Tibial artery (tissue), 4 donors: ENCODE data around the gene ZNF831.

ENCODE experiments used
- DNase-seq, 2 donors: peaks; one replicate each; pipeline ENCODE4 v3.0.0-alpha.2; 2019
- H3K27ac ChIP-seq, 2 donors: fragments of 200-600 bp; sonication (generic) in 1 of 2; 1 replicate in 1 of 2; 2 replicates in 1 of 2; pipeline ENCODE4 v1.5.1; 2018 to 2019; ENCODE audit warnings: mild to moderate bottlenecking in 1 of 2
- H3K27me3 ChIP-seq, 2 donors: fragments of 200-600 bp; sonication (generic) in 1 of 2; one replicate each; pipeline versions ENCODE4 v1.5.1 to v1.6.0; 2016 to 2019
- H3K36me3 ChIP-seq, 3 donors: fragments of 200-600 bp; sonication (generic) in 2 of 3; one replicate each; pipeline ENCODE4 v1.5.1; 2016 to 2019; ENCODE audit warnings: mild to moderate bottlenecking in 2 of 3
- H3K4me1 ChIP-seq, 4 donors: fragments of 200-600 bp; sonication (generic) in 2 of 4; 1 replicate in 3 of 4; 2 replicates in 1 of 4; pipeline ENCODE4 v1.5.1; 2016 to 2019
- H3K4me3 ChIP-seq, 2 donors: fragments of 200-600 bp; sonication (generic) in 1 of 2; 1 replicate in 1 of 2; 2 replicates in 1 of 2; pipeline ENCODE4 v1.5.1; 2018 to 2019; ENCODE audit warnings: mild to moderate bottlenecking in 2 of 2
- H3K9me3 ChIP-seq, 3 donors: fragments of 200-600 bp; sonication (generic) in 1 of 3; one replicate each; pipeline ENCODE4 v1.5.1; 2016 to 2019
- CTCF ChIP-seq, 2 experiments: fragments of 200-600 bp in 1 of 2; fragments of 450-650 bp in 1 of 2; IDR thresholded peaks; one replicate each; pipeline ENCODE4 v1.5.1; 2017 to 2019; ENCODE audit warnings: antibody characterized with exemption in 2 of 2, mild to moderate bottlenecking in 1 of 2, moderate library complexity in 1 of 2
- intact Hi-C: fragments of 100-400 bp; cut with DNase I; formaldehyde crosslinking; loops from one replicate; pipeline ENCODE4 v1.15.0; 2023; ENCODE audit warnings: low total_unique reads

Gene ZNF831

DNA sequence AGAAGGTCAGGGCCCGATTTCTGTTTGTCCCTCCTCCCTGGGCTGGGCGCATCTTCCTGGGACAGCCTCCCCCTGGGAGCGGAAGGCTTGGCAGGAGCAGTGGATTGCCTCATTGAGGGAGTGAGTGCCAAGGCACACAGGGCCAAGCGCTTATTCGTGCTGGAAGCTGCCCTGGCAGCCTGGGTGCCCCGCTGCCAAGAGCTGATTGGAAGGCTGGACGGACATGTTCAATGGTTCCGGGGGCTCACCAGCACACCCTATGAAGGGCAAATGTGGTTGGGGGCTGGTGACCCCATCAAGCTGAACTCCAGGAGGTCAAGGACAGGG, 10.3 kb upstream of the ZNF831 start:
- peak overlapping the region in 1 of 2 donors; percentile 6 for H3K4me3 ChIP-seq
- H3K4me1 ChIP-seq = peaks cover 0 to 47% (median 31%) of the 10 kb centered on the region in 4 donors
- peak; percentile 65 to 84 for DNase-seq
- H3K9me3 ChIP-seq = no peaks in the 10 kb centered on the region
- no peaks in the 10 kb centered on the region for H3K36me3 ChIP-seq
- intact Hi-C loops = no loop called here
- TF ChIP-seq CTCF (IDR thresholded peaks at IDR 0.05) = no peak
- peak overlapping the region; percentile 23 to 25 for H3K27ac ChIP-seq
- H3K27me3 ChIP-seq = no peaks in the 10 kb centered on the region

- Histone ChIP-seq H3K4me1 (peaks cover 0 to 47% (median 31%) of the 10 kb centered on the region in 4 donors), H3K36me3 (no peaks in the 10 kb centered on the region), H3K27me3 (no peaks in the 10 kb centered on the region), H3K4me3 (no peak overlapping the region), H3K27ac (no peak overlapping the region), H3K9me3 (no peaks in the 10 kb centered on the region)
- TF ChIP-seq CTCF (IDR thresholded peaks at IDR 0.05) = no peak
- no peak for DNase-seq
- intact Hi-C loops = no loop called here
These were observed 9.8 kb upstream of the ZNF831 start for GRCh38 chr20:59153832-59154231.

- H3K27ac ChIP-seq = no peak overlapping the region
- H3K4me3 ChIP-seq = no peak overlapping the region
- intact Hi-C loops = no loop called here
- DNase-seq = no peak
- no peaks in the 10 kb centered on the region for H3K9me3 ChIP-seq
- peaks cover 0 to 43% (median 28%) of the 10 kb centered on the region in 4 donors for H3K4me1 ChIP-seq
- TF ChIP-seq CTCF (IDR thresholded peaks at IDR 0.05) = no peak
- peaks cover 0 to 3% of the 10 kb centered on the region in 2 donors for H3K27me3 ChIP-seq
- no peaks in the 10 kb centered on the region for H3K36me3 ChIP-seq
These were observed 9.2 kb upstream of the ZNF831 start for GRCh38 chr20:59154317-59155013.

DNA sequence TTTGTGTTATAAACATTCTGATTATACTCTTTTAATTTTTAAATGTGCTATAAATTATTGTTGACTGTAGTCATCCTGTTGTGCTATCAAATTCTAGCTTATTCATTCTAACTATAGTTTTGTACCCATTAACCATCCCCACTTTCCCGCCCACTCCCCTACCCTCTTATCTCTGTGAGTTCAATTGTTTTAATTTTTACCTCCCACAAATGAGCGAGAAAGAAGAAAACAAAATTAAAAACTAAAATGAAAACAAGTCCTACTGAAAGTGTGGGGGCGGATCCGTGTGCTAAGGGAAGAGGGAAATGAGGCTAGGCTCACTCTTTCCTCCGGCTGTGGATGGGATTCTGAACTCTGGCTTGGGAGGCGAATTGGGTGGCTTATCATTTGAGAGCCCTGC, 6.6 kb upstream of the ZNF831 start:
- no peaks in the 10 kb centered on the region for H3K9me3 ChIP-seq
- no peak overlapping the region for H3K4me3 ChIP-seq
- H3K27me3 ChIP-seq = peaks cover 0 to 13% of the 10 kb centered on the region in 2 donors
- no peak overlapping the region for H3K27ac ChIP-seq
- no peaks in the 10 kb centered on the region for H3K36me3 ChIP-seq
- intact Hi-C loops = no loop called here
- H3K4me1 ChIP-seq = peaks cover 0 to 21% (median 20%) of the 10 kb centered on the region in 4 donors
- no peak for TF ChIP-seq CTCF (IDR thresholded peaks at IDR 0.05)
- no peak for DNase-seq

DNA sequence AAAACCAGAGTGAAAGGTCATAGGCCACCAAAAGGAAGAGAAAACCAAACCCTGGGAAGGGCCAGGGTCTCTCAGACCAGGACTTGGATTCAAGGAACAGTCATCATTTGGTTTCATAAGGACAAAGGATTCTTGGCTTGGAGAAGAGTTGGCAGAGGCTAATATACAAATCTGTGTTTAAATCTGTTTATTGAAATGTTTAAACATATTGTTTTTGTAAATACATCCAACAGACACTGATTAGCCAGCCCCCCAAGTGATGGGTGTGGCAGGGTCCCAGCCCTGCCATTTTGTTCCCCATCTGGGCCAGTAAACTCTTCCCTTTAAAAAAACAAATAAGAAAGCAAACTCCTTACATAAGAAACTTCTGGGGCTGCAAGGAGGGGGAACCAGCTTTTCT, 6.1 kb upstream of the ZNF831 start:
- Histone ChIP-seq H3K27ac (no peak overlapping the region), H3K36me3 (no peaks in the 10 kb centered on the region), H3K9me3 (no peaks in the 10 kb centered on the region), H3K27me3 (peaks cover 0 to 13% of the 10 kb centered on the region in 2 donors), H3K4me1 (peaks cover 0 to 17% (median 16%) of the 10 kb centered on the region in 4 donors), H3K4me3 (no peak overlapping the region)
- intact Hi-C loops = no loop called here
- TF ChIP-seq CTCF (IDR thresholded peaks at IDR 0.05) = no peak
- DNase-seq = no peak
